Subcutaneous adipose tissue (tissue), 4 donors: ENCODE results near the gene HOXA6. TPM values are rescaled to one million over a fixed set of nuclear protein-coding genes. Genes with fewer than 3 reads are reported as not detected.

Experiments used
- CTCF ChIP-seq: fragments of 450-650 bp; IDR thresholded peaks from one replicate; pipeline ENCODE4 v1.5.1; 2016; ENCODE audit warnings: low read depth, mild to moderate bottlenecking, control low read depth, antibody characterized with exemption, moderate library complexity
- total RNA-seq, 4 donors: library from RNA; depleted of rRNA; stranded (reverse); fragments of >200 nt; gene quantifications; one replicate each; pipeline ENCODE4 v1.1.0, GENCODE V29; 2016

HOXA6 gene
- total RNA-seq, 4 donors from 2014 or later, result 1.3 to 5.3 (median 2.8) TPM

DNA sequence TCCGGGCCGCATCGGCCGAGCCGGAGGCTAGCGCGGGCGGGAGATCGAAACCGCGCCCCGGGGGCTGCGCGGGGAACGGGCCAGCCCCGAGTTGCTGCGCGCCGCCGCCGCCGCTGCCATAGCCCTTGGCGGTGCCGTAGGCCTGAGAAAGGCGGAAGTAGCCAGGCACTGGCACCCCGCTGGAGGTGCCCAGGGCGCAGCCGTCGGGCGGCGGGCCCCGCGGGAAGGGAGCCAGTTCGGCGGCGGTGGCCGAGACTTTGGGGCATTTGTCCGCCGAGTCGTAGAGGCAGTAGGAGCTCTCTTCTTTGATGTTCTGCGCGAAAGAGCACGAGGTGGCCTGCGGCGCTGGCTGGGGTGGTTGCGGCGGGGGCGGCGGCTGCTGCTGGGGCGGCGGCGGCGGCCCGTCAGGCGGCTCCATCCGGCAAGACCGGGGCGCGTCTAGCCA, 26.0 kb upstream of the HOXA6 start:
- TF ChIP-seq CTCF, result no peak

DNA sequence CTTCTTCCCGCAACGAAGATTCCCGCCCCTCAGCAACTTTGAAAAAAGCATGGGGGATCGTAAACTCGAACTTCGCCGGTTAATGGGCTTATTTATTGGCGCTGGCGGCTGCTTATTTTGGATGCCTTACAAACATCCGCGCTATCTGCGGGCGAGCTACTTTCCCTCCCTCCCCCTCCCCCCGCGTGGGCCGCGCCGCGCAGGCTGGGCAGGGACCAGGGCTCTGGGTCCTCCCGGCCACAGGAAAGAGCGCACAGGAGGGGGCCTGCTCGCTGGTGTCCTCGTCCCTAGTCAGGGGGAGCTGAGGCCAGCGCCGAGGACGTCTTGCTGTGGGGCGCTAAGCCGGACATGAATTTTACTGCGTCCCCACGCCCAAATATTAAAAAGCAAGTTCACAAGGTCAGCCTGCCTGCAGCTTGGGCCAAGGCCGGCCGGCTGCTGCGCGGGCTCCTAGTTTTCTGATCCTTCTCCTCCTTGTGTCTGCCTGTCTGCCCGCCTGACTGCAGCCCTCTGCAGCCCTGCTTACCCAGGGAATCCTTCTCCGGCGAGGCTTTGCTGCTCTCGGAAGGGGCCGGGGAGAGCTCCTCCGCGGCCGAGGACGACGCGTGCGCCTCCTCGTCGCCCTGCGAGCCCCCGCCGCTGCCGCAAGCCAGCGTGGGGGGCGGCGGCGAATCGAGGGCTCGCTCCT, 25.4 kb upstream of the HOXA6 start:
- no peak for TF ChIP-seq CTCF

- no peak for TF ChIP-seq CTCF
Measured at GRCh38 chr7:27172315-27172774, 24.8 kb upstream of the HOXA6 start.

DNA sequence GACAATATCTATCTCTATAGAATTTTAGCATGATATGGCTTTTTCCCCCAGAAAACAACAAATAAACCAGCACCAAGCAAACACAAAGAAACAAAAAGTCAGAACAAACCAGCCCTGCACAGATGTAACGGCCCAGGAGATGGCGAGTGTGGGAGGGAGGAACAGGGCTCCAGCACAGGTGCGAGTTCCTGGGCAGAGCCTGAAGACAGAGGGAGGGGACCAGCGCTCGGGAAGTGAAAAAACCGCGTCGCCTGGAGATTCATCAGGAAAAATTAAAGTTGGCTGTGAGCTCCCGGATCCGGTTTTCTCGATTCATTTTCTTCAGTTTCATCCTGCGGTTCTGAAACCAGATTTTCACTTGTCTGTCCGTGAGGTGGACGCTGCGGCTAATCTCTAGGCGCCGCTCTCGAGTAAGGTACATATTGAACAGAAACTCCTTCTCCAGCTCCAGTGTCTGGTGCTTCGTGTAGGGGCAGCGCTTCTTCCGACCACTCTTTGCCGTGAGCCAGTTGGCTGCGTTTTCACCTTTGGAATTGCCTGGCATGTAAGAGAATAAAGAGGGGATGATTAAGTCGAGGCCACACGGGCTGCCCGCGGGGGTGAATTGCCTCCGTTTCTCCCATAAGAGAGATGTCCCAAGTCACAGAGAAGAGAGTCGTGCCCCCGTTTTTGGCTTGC, 24.2 kb upstream of the HOXA6 start:
- TF ChIP-seq CTCF, result no peak

- no peak for TF ChIP-seq CTCF
Measured at GRCh38 chr7:27171325-27171636, 23.7 kb upstream of the HOXA6 start.

GRCh38 chr7:27170426-27171324, 23.1 kb upstream of the HOXA6 start:
- no peak for TF ChIP-seq CTCF
